Activated T-cell treated with anti-CD3 and anti-CD28 coated beads, Interleukin-2, amount 50 U/mL, for 24 hours (primary cell): ENCODE results near the gene KLHL42.

Experiments
- DNase-seq: peaks from one replicate; pipeline ENCODE4 v3.0.0-alpha.2; 2020
- H3K27ac Mint-ChIP-seq: 2 replicates; pipeline ENCODE4 v1.8.0; 2020; ENCODE audit warnings: mild to moderate bottlenecking, mixed read lengths
- H3K27me3 Mint-ChIP-seq: 2 replicates; pipeline ENCODE4 v1.8.0; 2020; ENCODE audit warnings: mixed read lengths
- H3K36me3 Mint-ChIP-seq: 2 replicates; pipeline ENCODE4 v1.8.0; 2020; ENCODE audit warnings: low read depth, mixed read lengths
- H3K4me1 Mint-ChIP-seq: 2 replicates; pipeline ENCODE4 v1.8.0; 2020; ENCODE audit warnings: low read depth, mixed read lengths
- H3K4me3 Mint-ChIP-seq: 2 replicates; pipeline ENCODE4 v1.8.0; 2020; ENCODE audit warnings: mild to moderate bottlenecking, moderate library complexity, mixed read lengths
- H3K9me3 Mint-ChIP-seq: 2 replicates; pipeline ENCODE4 v1.8.0; 2020; ENCODE audit warnings: mixed read lengths

The KLHL42 gene

GRCh38 chr12:27769142-27769673, 10.8 kb upstream of the KLHL42 start:
- H3K4me3 Mint-ChIP-seq: no peak overlapping the region
- H3K27me3 Mint-ChIP-seq: no peaks in the 10 kb centered on the region
- H3K9me3 Mint-ChIP-seq: no peaks in the 10 kb centered on the region
- peaks cover 3% of the 10 kb centered on the region for H3K4me1 Mint-ChIP-seq
- H3K36me3 Mint-ChIP-seq: no peaks in the 10 kb centered on the region
- no peak for DNase-seq
- no peak overlapping the region for H3K27ac Mint-ChIP-seq

- no peak for DNase-seq
- no peaks in the 10 kb centered on the region for H3K36me3 Mint-ChIP-seq
- H3K9me3 Mint-ChIP-seq: no peaks in the 10 kb centered on the region
- H3K27me3 Mint-ChIP-seq: no peaks in the 10 kb centered on the region
- H3K4me1 Mint-ChIP-seq: peaks cover 3% of the 10 kb centered on the region
- H3K4me3 Mint-ChIP-seq: no peak overlapping the region
- no peak overlapping the region for H3K27ac Mint-ChIP-seq
Measured at GRCh38 chr12:27771481-27772327, 8.3 kb upstream of the KLHL42 start.

- Mint-ChIP-seq H3K9me3 (no peaks in the 10 kb centered on the region), H3K4me1 (peaks cover 3% of the 10 kb centered on the region), H3K36me3 (no peaks in the 10 kb centered on the region), H3K4me3 (no peak overlapping the region), H3K27me3 (no peaks in the 10 kb centered on the region), H3K27ac (no peak overlapping the region)
- DNase-seq: no peak
Measured at GRCh38 chr12:27772328-27773049, 7.5 kb upstream of the KLHL42 start.

- DNase-seq: no peak
- no peaks in the 10 kb centered on the region for H3K9me3 Mint-ChIP-seq
- peaks cover 3% of the 10 kb centered on the region for H3K27me3 Mint-ChIP-seq
- H3K27ac Mint-ChIP-seq: no peak overlapping the region
- H3K36me3 Mint-ChIP-seq: peaks cover 11% of the 10 kb centered on the region
- H3K4me1 Mint-ChIP-seq: peaks cover 19% of the 10 kb centered on the region
- H3K4me3 Mint-ChIP-seq: no peak overlapping the region
Measured at GRCh38 chr12:27777141-27777540, 2.9 kb upstream of the KLHL42 start.

- Mint-ChIP-seq H3K27me3 (peaks cover 3% of the 10 kb centered on the region), H3K4me3 (peak overlapping the region; percentile 23), H3K9me3 (no peaks in the 10 kb centered on the region), H3K4me1 (peaks cover 27% of the 10 kb centered on the region), H3K27ac (no peak overlapping the region), H3K36me3 (peaks cover 18% of the 10 kb centered on the region)
- no peak for DNase-seq
Measured at GRCh38 chr12:27778206-27778605, 1.8 kb upstream of the KLHL42 start.

GRCh38 chr12:27779416-27779919, 565 bp upstream of the KLHL42 start:
- peak overlapping the region; percentile 79 for H3K27ac Mint-ChIP-seq
- peaks cover 3% of the 10 kb centered on the region for H3K27me3 Mint-ChIP-seq
- peaks cover 21% of the 10 kb centered on the region for H3K36me3 Mint-ChIP-seq
- H3K4me1 Mint-ChIP-seq: peaks cover 30% of the 10 kb centered on the region
- peak overlapping the region; percentile 75 for H3K4me3 Mint-ChIP-seq
- no peaks in the 10 kb centered on the region for H3K9me3 Mint-ChIP-seq
- no peak for DNase-seq

- DNase-seq: no peak
- Mint-ChIP-seq H3K36me3 (peaks cover 26% of the 10 kb centered on the region), H3K4me3 (peak overlapping the region; percentile 81), H3K9me3 (no peaks in the 10 kb centered on the region), H3K4me1 (peaks cover 39% of the 10 kb centered on the region), H3K27ac (peak overlapping the region; percentile 73), H3K27me3 (peaks cover 3% of the 10 kb centered on the region)
Measured at GRCh38 chr12:27780612-27781408, 777 bp downstream of the KLHL42 start.

- Mint-ChIP-seq H3K9me3 (no peaks in the 10 kb centered on the region), H3K36me3 (peaks cover 31% of the 10 kb centered on the region), H3K4me3 (peak overlapping the region; percentile 81), H3K4me1 (peaks cover 46% of the 10 kb centered on the region), H3K27ac (peak overlapping the region; percentile 73), H3K27me3 (peaks cover 3% of the 10 kb centered on the region)
- no peak for DNase-seq
Measured at GRCh38 chr12:27781680-27782079, 1.6 kb downstream of the KLHL42 start.

GRCh38 chr12:27782481-27782880, 2.4 kb downstream of the KLHL42 start:
- peaks cover 47% of the 10 kb centered on the region for H3K4me1 Mint-ChIP-seq
- H3K27ac Mint-ChIP-seq: no peak overlapping the region
- DNase-seq: no peak
- H3K27me3 Mint-ChIP-seq: peaks cover 3% of the 10 kb centered on the region
- H3K36me3 Mint-ChIP-seq: peaks cover 31% of the 10 kb centered on the region
- peak overlapping the region; percentile 81 for H3K4me3 Mint-ChIP-seq
- H3K9me3 Mint-ChIP-seq: no peaks in the 10 kb centered on the region

- DNase-seq: no peak
- Mint-ChIP-seq H3K4me1 (peaks cover 49% of the 10 kb centered on the region), H3K36me3 (peaks cover 49% of the 10 kb centered on the region), H3K27me3 (no peaks in the 10 kb centered on the region), H3K27ac (peak overlapping the region; percentile 76), H3K9me3 (no peaks in the 10 kb centered on the region), H3K4me3 (no peak overlapping the region)
Measured at GRCh38 chr12:27785882-27786570, 6.0 kb downstream of the KLHL42 start.

GRCh38 chr12:27787559-27787958, 7.5 kb downstream of the KLHL42 start:
- H3K4me3 Mint-ChIP-seq: no peak overlapping the region
- peaks cover 34% of the 10 kb centered on the region for H3K4me1 Mint-ChIP-seq
- no peak for DNase-seq
- H3K9me3 Mint-ChIP-seq: no peaks in the 10 kb centered on the region
- H3K27me3 Mint-ChIP-seq: no peaks in the 10 kb centered on the region
- no peak overlapping the region for H3K27ac Mint-ChIP-seq
- peaks cover 47% of the 10 kb centered on the region for H3K36me3 Mint-ChIP-seq

- no peak overlapping the region for H3K4me3 Mint-ChIP-seq
- H3K27me3 Mint-ChIP-seq: no peaks in the 10 kb centered on the region
- H3K27ac Mint-ChIP-seq: peak overlapping the region; percentile 7
- DNase-seq: no peak
- peaks cover 59% of the 10 kb centered on the region for H3K36me3 Mint-ChIP-seq
- H3K9me3 Mint-ChIP-seq: no peaks in the 10 kb centered on the region
- H3K4me1 Mint-ChIP-seq: peaks cover 26% of the 10 kb centered on the region
Measured at GRCh38 chr12:27790179-27790578, 10.1 kb downstream of the KLHL42 start.

- no peak for DNase-seq
- Mint-ChIP-seq H3K4me3 (no peak overlapping the region), H3K27ac (no peak overlapping the region), H3K4me1 (peaks cover 7% of the 10 kb centered on the region), H3K27me3 (no peaks in the 10 kb centered on the region), H3K9me3 (no peaks in the 10 kb centered on the region), H3K36me3 (peaks cover 83% of the 10 kb centered on the region)
Measured at GRCh38 chr12:27794818-27795584, 15.0 kb downstream of the KLHL42 start.
